Activated naive CD4-positive, alpha-beta T cell (primary cell): Measurements from ENCODE around the gene KLHDC7B.
"Not testable (repeated sequence)": the region's sequence is repeated elsewhere in the genome, so short reads cannot be mapped to it uniquely, and the experiment has no call there.

Experiments
- DNase-seq, 4 experiments: peaks; one replicate each; lab custom pipeline; 2025; lab: John Stamatoyannopoulos, UW

Gene KLHDC7B

DNA sequence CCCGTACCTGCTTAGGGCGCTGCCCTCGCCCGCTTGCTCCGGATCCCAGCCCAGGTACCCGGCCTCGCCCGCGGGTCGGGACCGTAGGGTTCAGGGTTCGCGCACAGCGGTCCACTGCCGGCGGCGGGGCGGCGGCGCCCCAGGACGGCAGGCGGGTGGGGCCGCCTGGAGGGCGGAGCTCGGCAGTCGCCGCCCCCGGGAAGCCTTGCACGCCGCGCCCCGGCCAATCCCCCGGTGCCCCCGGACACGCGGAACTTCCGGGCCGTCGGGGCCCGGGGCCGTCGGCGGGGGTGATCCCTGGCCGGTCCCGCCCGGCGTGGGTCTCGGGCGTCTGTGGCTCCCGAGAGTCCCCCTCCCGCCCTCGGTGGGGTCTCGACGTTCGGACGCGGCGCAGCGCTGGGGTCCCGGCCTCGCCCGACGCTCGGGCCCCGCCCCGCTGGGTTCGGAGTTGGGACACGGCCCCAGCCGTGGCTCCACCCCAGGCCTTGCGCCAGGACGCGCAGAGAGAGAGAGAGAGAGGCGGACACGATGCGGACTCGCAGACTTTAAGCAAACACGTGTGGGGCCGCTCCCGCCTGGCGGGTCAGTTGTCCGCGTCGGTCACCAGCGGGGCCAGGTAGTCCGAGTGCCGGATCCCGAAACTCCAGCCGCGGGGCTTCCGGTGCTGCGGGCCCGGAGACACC is 15.7 kb upstream of the KLHDC7B start, which contains the start of gene TYMP:
Gene TYMP (minus strand): TSS at position 116 of the 683 bp plus-strand sequence. CDS start 303 bp downstream, outside the sequence.
- DNase-seq = peak in 2 of 4 experiments; percentile 34 to 60

DNA sequence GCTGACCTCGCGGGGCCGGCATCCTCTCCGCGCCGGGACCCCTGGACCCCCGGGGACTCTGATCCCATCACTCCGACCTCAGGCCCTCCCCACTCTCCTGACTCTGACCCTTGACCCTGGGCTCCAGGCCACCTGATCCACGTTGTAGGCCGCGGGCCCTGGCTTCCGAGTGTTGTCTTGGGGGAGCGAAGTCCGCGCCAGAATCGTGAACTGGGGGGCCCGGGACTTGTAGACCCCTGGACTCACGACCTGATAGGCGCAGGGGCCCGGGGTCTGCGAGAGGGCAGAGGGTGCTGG is 15.2 kb upstream of the KLHDC7B start:
- DNase-seq = no peak

DNA sequence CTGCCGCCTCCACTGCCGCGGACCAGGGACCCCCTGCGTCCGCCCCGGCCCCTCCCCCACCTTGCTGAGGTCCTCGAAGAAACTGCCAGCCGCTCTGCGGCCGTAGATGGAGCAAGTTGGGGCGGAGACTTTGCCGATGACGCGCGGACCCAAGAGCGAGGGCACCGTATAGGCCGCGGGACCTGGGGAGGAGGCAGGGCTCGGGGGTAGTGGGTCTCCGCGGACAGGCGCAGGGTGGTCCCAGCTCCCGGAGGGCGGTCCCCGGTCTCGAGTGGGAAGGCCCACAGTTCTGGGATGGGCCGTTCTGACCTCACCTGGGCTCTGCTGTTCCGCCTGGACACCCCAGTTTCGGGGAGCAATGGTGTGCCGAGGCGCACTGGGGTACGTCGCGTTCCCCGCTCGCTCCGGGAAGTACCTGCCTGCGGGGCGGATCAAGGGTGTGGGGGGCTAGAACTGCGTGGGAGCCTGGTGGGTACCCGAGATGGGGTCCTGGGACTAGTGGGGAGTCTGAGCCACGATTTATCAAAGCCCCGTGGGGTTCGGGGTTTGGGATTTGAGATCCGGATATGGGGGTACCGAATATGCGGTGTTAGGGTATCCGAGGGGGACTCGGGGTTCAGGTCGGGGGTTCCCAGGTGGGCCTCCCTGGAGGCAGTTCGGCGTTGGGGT is 14.7 kb upstream of the KLHDC7B start:
- peak; percentile 41 to 69 (median 60) for DNase-seq

DNA sequence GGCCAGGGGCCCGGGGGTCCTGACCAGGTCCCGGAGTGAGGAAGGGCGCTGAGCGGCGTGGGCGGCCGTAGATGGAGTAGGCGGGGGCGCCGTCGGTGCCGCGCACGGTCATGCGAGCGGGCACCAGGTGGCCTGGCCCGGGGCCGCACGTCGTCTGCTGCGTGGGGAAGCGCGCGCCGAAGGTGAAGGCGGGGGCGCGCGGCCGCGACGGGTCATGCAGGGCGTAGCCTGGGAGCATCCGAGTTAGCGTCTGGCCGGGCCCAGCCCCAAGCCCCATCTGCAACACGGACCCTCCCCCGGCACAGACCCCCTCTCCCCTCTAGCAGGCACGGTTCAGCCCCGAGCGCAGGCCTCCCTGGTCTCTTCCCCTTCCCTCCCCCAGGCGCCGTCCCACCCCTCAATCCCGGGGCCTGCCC is 14.1 kb upstream of the KLHDC7B start:
- peak in 2 of 4 experiments; percentile 56 to 63 for DNase-seq

DNA sequence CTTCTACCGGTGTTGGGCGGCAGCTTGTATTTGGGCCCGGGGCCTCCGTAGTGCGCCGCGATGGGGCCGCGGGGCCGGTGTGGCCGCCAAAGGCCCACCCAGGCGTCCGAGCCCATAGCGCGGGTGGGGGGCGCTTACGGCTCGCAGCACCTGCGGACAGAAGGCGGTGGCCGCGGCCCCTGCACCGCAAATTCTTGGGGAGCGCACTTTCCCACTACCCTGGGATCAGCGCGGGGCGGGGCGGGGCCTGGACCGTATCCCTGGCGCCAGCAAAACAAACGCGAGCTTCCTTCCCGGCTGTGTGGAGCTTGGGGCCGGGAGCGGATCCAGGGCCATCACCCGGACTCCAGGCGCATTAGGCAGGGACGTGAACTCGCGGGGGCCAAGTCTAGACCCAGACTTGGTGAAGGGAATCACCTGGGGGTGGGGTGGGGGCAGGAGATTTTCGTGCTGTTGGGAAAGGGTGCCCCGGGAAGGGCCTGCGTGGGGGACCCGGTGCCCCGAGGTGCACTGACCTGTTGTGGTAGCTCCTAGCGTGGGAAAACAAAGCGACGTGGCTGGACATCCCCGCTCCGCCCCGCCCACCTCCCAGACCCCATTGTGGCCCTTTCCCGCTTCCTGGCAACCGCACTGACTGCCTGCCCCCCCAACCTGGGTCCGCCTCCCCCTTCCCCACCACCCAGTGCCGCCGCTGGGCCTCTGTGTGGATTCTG is 13.6 kb upstream of the KLHDC7B start:
- DNase-seq = no peak

DNA sequence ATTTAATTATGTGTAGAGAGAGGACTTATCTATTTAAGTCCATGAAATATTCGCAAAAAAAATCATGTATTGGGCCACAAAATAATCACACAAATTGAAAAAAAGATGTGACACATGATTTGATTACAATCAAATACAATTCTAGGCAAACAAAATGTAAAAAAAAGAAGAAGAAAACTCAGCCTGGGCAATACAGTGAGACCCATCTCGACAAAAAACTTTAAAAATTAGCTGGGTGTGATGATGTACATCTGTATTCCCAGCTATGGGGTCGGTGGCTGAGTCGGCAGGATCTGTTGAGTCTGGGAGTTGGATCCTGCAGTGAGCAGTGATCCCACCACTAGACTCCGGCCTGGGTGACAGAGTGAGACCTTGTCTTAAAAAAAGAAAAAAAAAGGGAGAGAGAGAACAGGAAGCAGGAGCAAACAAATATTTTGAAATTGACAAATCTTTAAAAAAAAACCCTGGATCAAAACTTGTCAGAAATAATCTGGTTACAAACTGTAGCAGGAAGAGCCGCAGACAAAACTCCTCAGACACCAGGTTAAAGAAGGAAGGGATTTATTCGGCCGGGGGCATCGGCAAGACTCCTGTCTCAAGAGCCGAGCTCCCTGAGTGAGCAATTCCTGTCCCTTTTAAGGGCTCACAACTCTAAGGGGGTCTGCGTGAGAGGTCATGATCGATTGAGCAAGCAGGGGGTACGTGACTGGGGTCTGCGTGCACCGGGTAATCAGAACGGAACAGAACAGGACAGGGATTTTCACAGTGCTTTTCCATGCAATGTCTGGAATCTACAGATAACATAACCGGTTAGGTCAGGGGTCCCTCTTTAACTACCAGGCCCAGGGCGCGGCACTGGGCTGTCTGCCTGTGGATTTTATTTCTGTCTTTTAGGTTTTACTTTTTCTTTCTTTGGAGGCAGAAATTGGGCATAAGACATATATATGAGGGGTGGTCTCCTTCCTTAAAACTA is 12.6 kb upstream of the KLHDC7B start:
- DNase-seq = no peak

DNA sequence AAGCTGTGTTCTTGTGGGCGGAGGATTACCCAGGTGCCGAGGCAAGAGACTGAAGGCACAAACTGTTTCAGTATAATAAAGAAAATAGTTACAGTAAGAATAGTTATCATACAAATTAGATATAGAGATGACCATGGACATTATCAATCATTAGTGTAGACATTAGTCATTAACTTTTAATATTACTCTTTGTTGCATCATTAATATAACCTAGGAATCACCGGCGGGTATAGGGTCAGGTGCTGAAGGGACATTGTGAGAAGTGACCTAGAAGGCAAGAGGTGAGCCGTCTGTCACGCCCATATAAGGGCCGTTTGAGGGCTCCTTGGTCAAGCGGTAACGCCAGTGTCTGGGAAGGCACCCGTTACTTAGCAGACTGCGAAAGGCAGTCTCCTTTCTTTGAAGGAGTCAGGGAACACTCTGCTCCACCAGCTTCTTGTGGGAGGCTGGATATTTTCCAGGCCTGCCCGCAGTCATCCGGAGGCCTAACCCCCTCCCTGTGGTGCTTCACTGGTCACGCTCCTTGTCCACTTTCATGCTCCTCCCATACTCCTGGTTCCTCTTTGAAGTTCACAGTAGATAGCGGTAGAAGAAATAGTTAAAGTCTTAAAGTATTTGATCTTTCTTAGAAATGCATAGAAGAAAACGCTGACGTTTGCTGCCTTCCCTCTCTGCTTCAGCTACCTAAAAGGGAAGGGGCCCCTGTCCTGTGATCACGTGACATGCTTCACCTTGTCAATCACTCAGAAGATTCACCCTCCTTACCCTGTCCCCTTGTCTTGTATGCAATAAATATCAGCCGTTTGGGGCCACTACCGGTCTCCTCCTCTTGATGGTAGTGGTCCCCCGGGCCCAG is 11.6 kb upstream of the KLHDC7B start:
- not testable (repeated sequence) for DNase-seq

DNA sequence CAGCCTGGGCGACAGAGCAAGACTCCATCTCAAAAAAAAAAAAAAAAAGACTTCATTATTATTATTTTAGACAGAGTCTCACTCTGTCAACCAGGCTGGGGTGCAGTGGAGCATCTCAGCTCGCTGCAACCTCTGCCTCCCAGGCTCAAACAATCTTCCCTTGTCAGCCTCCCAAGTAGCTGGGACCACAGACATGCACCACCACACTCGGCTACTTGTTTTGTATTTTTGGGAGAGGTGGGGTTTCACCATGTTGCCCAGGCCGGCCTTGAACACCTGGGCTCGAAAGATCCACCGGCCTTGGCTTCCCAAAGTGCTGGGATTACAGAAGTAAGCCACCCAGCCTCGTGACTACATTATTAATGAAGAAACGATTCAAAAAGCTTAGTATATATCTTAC is 10.6 kb upstream of the KLHDC7B start:
- no peak for DNase-seq

DNA sequence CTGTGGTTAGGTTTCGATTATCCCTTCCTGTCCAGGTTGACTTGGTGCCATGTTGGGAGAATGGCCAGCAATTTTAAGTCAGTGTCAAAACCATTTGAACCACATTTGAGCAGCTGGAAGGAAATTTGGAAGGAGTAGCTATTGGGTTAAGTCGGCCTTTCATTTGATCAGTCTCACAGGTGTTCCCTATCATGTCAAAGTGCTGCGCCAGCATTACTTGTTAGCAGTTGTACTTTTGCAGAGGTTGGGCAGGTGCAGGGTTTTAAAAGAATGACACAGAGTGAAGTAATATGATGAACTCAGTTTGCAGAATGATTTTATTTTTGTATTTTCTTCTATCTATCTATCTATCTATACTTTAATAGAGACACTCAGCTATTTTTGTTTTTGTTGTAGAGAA is 9.5 kb upstream of the KLHDC7B start:
- no peak for DNase-seq

DNA sequence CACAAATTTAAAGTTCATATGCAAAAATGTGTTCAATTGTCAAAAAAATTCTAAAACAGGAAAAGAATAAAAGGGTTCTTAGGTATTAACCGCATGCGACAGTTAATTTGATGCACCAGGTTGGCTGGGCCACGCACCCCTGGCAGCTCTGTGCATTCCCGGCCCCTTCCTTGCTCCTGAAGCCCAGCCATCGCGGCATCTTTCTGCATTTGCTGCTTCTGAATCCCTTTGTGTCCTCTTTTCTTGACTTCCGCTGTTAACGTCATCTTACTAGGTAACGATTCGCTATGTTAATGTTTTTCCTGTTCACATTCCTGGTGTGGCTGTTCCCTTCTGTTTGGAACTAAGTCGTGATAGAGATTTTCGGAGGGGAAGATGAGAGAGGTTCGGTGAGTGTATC is 7.9 kb upstream of the KLHDC7B start:
- DNase-seq = no peak

DNA sequence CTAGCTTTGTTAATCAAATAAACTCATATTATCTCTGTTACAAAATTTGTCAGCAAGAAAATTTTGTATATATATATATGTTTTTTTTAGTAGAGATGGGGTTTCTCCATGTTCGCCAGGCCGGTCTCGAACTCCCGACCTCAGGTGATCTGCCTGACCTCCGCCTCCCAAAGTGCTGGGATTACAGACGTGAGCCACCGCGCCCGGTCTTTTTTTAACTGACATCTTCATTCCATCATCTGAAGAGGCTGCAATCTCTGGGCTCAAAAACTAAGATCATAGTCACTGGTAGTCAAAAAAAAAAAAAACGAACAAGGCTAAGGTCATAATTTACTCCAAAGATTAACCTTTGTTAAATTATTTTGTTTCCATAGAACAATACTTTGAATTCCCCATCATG is 5.3 kb upstream of the KLHDC7B start:
- no peak for DNase-seq

DNA sequence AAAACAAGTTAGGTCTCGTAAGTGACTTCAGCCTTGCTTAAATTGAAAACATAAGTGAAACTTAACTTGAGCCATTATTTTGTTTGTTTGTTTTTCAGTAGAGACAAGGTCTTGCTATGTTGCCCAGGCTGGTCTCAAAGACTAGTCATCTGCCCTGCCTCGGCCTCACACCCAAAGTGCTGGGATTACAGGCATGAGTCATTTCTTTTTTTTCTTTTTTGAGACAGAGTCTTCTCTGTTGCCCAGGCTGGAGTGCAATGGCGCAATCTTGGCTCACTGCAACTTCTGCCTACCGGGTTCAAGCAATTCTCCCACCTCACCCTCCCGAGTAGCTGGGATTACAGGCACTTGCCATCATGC is 4.1 kb upstream of the KLHDC7B start:
- DNase-seq = not testable (repeated sequence)

DNA sequence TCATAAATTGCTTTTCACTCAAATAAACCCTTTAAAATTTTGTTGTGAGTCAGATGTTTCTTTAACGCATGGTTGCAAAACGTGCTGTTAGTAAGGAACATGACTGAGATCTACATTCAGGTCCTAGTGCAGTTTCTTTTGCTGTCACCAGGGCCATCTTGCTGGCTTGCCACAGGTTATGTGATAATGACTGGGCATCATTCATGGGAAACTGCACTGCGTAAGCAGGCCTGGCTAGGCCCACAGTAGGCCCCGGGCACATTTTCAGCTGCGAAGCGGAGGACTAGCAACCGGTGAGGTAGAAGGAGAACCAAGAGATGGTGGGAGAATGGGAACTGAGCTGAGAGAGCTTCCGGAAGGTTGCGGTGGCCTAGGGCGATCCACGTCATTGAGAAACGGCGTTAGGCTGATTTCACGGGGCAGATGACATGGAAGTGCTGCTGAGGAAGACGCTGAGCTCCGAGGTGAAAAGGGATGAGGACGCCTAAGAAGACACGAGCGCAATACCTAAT is 3.2 kb upstream of the KLHDC7B start:
- no peak for DNase-seq

DNA sequence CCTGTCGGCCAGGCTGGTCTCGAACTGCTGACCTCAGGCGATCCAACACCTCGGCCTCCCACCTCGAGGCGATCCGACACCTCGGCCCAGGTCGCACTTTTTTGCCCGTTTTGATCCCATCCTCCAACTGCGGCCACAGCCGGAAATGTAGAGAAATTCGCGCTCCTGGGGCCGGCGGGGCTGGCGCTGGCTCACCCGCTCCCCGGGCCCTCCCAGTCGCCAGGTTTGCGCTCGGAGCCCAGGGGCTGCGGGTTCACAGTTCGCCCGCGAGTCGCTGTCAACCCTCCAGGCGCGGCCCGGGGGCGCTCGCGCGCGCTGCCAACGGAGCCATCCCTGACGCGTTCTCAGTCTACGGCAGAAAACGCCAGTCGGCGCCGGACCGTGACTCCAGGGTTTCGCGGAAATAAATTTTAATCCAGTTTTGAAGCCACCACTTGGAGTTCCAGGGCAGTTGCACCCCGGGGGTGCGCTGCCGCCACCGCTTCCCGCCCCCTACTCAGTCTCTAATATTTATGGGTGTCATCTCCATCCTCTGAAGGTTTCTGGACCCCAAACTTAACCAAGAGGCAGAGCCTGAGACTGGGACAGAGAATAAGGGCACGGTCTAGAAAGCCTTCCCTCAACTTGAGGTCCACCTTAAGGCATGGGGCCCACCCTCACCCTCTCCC is 1.5 kb upstream of the KLHDC7B start:
- peak; percentile 50 to 78 (median 64) for DNase-seq

DNA sequence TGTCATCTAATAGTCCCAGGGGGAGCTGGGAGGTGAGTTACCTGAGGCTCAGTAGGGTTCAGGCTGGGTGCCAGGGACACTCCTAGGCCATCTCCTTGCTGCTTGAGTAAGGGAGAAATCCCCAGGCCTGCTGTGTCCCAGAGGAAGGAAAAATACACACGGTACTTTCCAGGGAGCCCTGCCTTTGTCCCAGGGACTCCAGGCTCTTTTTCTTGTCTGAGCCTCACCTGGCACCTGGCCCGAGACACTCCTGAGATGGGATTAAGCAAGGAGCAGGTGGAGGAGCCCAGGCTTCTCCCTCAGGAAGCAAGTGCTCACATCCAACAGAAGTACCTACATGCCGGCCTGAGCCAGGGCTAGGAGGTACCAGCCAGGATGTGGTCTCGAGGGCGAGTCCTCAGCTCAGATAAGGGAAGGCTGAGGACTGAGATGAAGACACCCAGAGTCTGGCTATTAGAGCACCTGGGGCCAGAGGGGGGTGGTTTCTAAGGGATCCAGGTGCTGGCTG is 899 bp upstream of the KLHDC7B start:
- no peak for DNase-seq

DNA sequence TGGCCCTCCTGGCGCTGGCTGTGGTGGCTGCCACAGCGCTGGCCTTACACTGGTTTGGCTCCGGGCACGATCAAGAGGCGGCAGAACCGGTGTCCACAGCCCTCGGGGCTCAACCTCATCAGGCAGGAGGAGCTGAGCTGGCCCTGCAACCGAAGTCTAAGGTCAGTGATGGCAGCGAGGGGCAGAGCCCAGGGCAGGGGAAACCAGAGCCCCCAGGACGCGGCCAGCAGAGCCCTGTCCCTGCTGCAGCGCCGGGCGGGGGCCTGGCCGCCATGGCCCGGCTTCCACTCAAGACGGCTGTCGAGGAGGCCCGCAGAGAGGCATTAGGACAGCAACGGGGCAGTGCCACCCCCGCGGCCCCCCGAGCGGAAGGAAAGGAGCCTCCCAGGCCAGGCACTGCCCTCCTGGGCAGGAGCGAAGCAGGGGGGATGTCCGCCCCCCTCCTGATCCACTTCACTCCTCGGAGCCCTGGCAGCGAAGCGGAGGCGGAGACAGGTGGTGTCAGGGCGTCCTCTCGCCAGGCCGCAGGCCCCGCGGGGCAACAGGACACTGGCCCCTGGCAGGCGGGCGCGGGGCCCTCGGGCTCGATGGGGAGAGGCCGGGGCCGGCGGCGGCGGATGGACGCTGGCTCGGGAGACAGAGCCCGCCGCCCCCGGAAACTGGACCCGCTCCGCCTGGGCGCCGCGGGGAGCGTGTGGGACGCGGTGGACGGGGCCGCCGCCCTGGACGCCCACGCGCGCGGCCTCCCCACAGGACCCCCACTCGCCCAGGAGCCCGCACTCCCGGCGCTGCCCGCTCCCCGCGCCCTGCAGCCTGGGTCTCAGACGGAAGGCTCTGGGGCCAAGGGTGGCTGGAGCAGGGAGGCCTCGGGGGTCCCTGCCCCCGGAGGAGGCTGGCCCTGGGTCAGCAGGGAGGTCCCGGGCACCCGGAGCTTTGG is 895 bp downstream of the KLHDC7B start:
- DNase-seq = no peak

DNA sequence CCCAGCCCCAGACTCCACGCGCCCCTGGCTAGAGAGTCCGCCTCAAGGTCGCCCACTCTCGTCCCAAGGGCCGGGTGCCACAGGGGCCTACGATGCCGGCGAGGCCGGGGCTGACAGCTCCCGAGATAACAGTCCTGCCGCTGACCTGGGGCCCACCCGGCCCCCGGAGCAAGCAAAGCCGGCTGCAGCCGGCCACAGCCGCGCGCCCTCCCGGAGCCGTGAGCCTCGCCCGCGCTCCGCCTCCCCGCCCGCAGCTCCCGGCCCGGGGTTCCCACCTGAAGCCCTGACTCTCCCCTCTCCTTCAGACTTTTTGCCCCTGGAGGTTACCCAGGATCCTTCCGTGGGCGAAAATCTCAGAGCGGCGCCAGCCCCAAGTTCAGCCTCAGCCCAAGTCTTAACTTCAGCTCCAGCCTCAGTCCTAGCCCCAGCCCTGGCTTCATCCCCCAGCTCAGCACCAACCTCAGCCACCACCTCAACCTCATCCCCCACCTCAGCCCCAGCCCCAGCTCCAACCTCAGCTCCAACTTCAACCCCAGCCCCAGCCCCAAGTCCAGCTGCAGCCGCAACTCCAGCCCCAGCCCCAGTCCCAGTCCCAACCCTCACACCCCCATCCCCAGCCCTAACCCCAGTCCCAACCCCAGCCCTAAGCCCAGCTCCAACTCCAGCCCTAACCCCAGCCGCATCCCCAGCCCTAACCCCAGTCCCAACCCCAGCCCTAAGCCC is 1.7 kb downstream of the KLHDC7B start:
- DNase-seq = no peak
